Body of pancreas (tissue), 4 donors: ENCODE results near the gene RFTN2. TPM values are rescaled to one million over a fixed set of nuclear protein-coding genes. Genes with fewer than 3 reads are reported as not detected.
"Not testable (repeated sequence)": the region's sequence is repeated elsewhere in the genome, so short reads cannot be mapped to it uniquely, and the experiment has no call there.

ENCODE experiments used
- ATAC-seq: fragments of 150-250 bp; one replicate; pipeline ENCODE4 v1.9.1; 2016
- DNase-seq, 4 donors: peaks; one replicate each; pipeline ENCODE4 v3.0.0-alpha.2; 2019
- H3K27ac ChIP-seq, 4 donors: fragments of 200-600 bp; sonication (generic); 1 replicate in 3 of 4; 2 replicates in 1 of 4; pipeline versions ENCODE4 v1.5.1 to v1.6.1; 2016 to 2019; ENCODE audit warnings: mild to moderate bottlenecking in 1 of 4, mixed read lengths in 1 of 4, moderate library complexity in 1 of 4
- H3K27me3 ChIP-seq, 2 donors: fragments of 200-600 bp; sonication (generic); one replicate each; pipeline ENCODE4 v1.6.0; 2016; ENCODE audit warnings: mild to moderate bottlenecking in 1 of 2
- H3K36me3 ChIP-seq, 2 donors: fragments of 200-600 bp; sonication (generic); replicated peaks in 1 of 2; 2 replicates each; pipeline ENCODE4 v1.5.1; 2016; ENCODE audit warnings: low read depth in 2 of 2; ENCODE audit not compliant: insufficient read depth in 1 of 2
- H3K4me1 ChIP-seq: fragments of 200-600 bp; sonication (generic); one replicate; pipeline ENCODE4 v1.6.0; 2016
- H3K4me3 ChIP-seq, 2 donors: fragments of 200-600 bp; sonication (generic); 1 replicate in 1 of 2; 2 replicates in 1 of 2; pipeline ENCODE4 v1.5.1; 2016 to 2019
- H3K9me3 ChIP-seq, 3 donors: fragments of 200-600 bp; sonication (generic); 1 replicate in 2 of 3; 2 replicates in 1 of 3; pipeline ENCODE4 v1.5.1; 2016
- CTCF ChIP-seq, 7 experiments: fragments of 450-650 bp in 4 of 7; fragments of 200-600 bp in 3 of 7; sonication (generic) in 3 of 7; IDR thresholded peaks; one replicate each; pipeline ENCODE4 v1.5.1; 2016 to 2019; ENCODE audit warnings: antibody characterized with exemption in 7 of 7
- POLR2A ChIP-seq, 3 donors: fragments of 450-650 bp; IDR thresholded peaks; one replicate each; pipeline ENCODE4 v1.6.1; 2016; ENCODE audit warnings: antibody characterized with exemption in 3 of 3, mild to moderate bottlenecking in 2 of 3
- WGBS, 2 donors: methylation state at CpG; one replicate each; pipeline ENCODE4 v1.1.5; 2017; 5-methylcytosine and 5-hydroxymethylcytosine counted together
- intact Hi-C: fragments of 100-400 bp; cut with DNase I; formaldehyde crosslinking; loops from one replicate; pipeline ENCODE4 v1.15.1; 2023
- total RNA-seq, 2 donors: library from RNA; depleted of rRNA; stranded (reverse); fragments of >200 nt; gene quantifications; one replicate each; pipeline ENCODE4 v1.1.0, GENCODE V29; 2016

The RFTN2 gene
- total RNA-seq, 2 donors from 2014 or later, result 1.3 to 11.9 TPM

- no peak for ATAC-seq
- Histone ChIP-seq H3K36me3 (no peaks in the 10 kb centered on the region), H3K4me3 (no peak overlapping the region), H3K27me3 (no peaks in the 10 kb centered on the region), H3K27ac (no peak overlapping the region), H3K4me1 (no peaks in the 10 kb centered on the region), H3K9me3 (no peaks in the 10 kb centered on the region)
- intact Hi-C loops, result no loop called here
- 68 to 77% methylated on average over 4 of the region's 4 CpGs for WGBS, 2 donors
- TF ChIP-seq POLR2A (IDR thresholded peaks at IDR 0.05), result no peak
- TF ChIP-seq CTCF (IDR thresholded peaks at IDR 0.05), result no peak
- no peak for DNase-seq
Observed at GRCh38 chr2:197597166-197597565, 78.2 kb downstream of the RFTN2 start.

- WGBS, 2 donors, result 67 to 68% methylated on average over 1 of the region's 1 CpG
- H3K27ac ChIP-seq, result no peak overlapping the region
- intact Hi-C loops, result no loop called here
- no peaks in the 10 kb centered on the region for H3K9me3 ChIP-seq
- no peak for DNase-seq
- H3K4me3 ChIP-seq, result no peak overlapping the region
- H3K27me3 ChIP-seq, result no peaks in the 10 kb centered on the region
- no peaks in the 10 kb centered on the region for H3K4me1 ChIP-seq
- no peaks in the 10 kb centered on the region for H3K36me3 ChIP-seq
- no peak for TF ChIP-seq POLR2A (IDR thresholded peaks at IDR 0.05)
- no peak for TF ChIP-seq CTCF (IDR thresholded peaks at IDR 0.05)
- ATAC-seq, result no peak
Observed at GRCh38 chr2:197596766-197597165, 78.6 kb downstream of the RFTN2 start.

GRCh38 chr2:197591339-197592072 is 83.9 kb downstream of the RFTN2 start:
- no peak for DNase-seq
- TF ChIP-seq CTCF (IDR thresholded peaks at IDR 0.05), result no peak
- TF ChIP-seq POLR2A (IDR thresholded peaks at IDR 0.05), result no peak
- WGBS, 2 donors, result 93 to 94% methylated on average over 17 to 20 of the region's 32 CpGs
- H3K27me3 ChIP-seq, result no peaks in the 10 kb centered on the region
- ATAC-seq, result no peak
- no peak overlapping the region for H3K4me3 ChIP-seq
- H3K36me3 ChIP-seq, result no peaks in the 10 kb centered on the region
- no peaks in the 10 kb centered on the region for H3K4me1 ChIP-seq
- intact Hi-C loops, result no loop called here
- no peaks in the 10 kb centered on the region for H3K9me3 ChIP-seq
- H3K27ac ChIP-seq, result no peak overlapping the region

- intact Hi-C loops, H3K4me3 ChIP-seq, ATAC-seq, H3K9me3 ChIP-seq, H3K4me1 ChIP-seq, DNase-seq, H3K27ac ChIP-seq, H3K36me3 ChIP-seq, H3K27me3 ChIP-seq: not testable (repeated sequence)
- 80 to 84% methylated on average over 7 of the region's 7 CpGs for whole genome bisulfite sequencing, 2 donors
Observed at GRCh38 chr2:197587255-197587654, 88.1 kb downstream of the RFTN2 start.

GRCh38 chr2:197580166-197580565 is 95.2 kb downstream of the RFTN2 start:
- H3K9me3 ChIP-seq, intact Hi-C loops, H3K27me3 ChIP-seq, ATAC-seq, H3K27ac ChIP-seq, H3K4me1 ChIP-seq, H3K4me3 ChIP-seq, H3K36me3 ChIP-seq, DNase-seq: not testable (repeated sequence)
- 65 to 86% methylated on average over 3 of the region's 3 CpGs for WGBS, 2 donors

- H3K4me1 ChIP-seq, H3K27me3 ChIP-seq, intact Hi-C loops, H3K36me3 ChIP-seq, H3K9me3 ChIP-seq, H3K27ac ChIP-seq, DNase-seq, H3K4me3 ChIP-seq, ATAC-seq: not testable (repeated sequence)
- 72 to 80% methylated on average over 2 of the region's 2 CpGs for WGBS, 2 donors
Observed at GRCh38 chr2:197578294-197578693, 97.1 kb downstream of the RFTN2 start.
